H1 (cell line): Measurements from ENCODE around the gene DDX55. TPM values are rescaled to one million over a fixed set of nuclear protein-coding genes. Genes with fewer than 3 reads are reported as not detected.

ENCODE experiments used
- CTCF ChIA-PET: fragments of 300-600 bp; sonication (Branson Sonifier 250); formaldehyde crosslinking; loops from one replicate; lab custom pipeline; 2021; ENCODE audit not compliant: partially characterized antibody; lab: Charles Lee
- POLR2A ChIA-PET: fragments of 300-600 bp; sonication (Branson Sonifier 250); formaldehyde crosslinking; loops from one replicate; lab custom pipeline; 2021; ENCODE audit warnings: inconsistent platforms; ENCODE audit not compliant: partially characterized antibody; lab: Charles Lee
- DNase-seq, 2 experiments: peaks; one replicate each; pipeline versions ENCODE4 v3.0.0 to v3.0.0-alpha.2; 2010 to 2022; ENCODE audit warnings: low spot score in 2 of 2, low read depth in 1 of 2, mixed read lengths in 1 of 2
- FAIRE-seq: peaks from 2 replicates; lab custom pipeline; 2011; peaks lifted over from hg19 to GRCh38; lab: Jason Lieb, UNC
- H2AFZ ChIP-seq: 2 replicates; pipeline ENCODE4 v1.8.1; 2012; ENCODE audit warnings: low read length, inconsistent platforms
- H2AK5ac ChIP-seq: 2 replicates; pipeline ENCODE4 v1.6.1; 2013; ENCODE audit warnings: low read depth, low read length
- H2BK120ac ChIP-seq: replicated peaks from 2 replicates; pipeline ENCODE3; 2013; ENCODE audit warnings: low read depth, low read length, inconsistent platforms
- H2BK12ac ChIP-seq: 2 replicates; pipeline ENCODE4 v1.6.1; 2013; ENCODE audit warnings: low read depth, low read length
- H2BK15ac ChIP-seq: 2 replicates; pipeline ENCODE4 v1.6.1; 2013; ENCODE audit warnings: low read length
- H2BK20ac ChIP-seq: 2 replicates; pipeline ENCODE4 v1.6.1; 2013; ENCODE audit warnings: low read length
- H2BK5ac ChIP-seq: 2 replicates; pipeline ENCODE4 v1.6.1; 2013; ENCODE audit warnings: low read depth, low read length
- H3K14ac ChIP-seq: 2 replicates; pipeline ENCODE4 v1.6.1; 2013; ENCODE audit warnings: inconsistent platforms; ENCODE audit not compliant: insufficient read length
- H3K18ac ChIP-seq: 2 replicates; pipeline ENCODE4 v1.6.1; 2013; ENCODE audit warnings: low read length; ENCODE audit errors: extremely low read depth
- H3K23ac ChIP-seq: 2 replicates; pipeline ENCODE4 v1.6.1; 2013; ENCODE audit warnings: inconsistent platforms; ENCODE audit not compliant: insufficient read length
- H3K23me2 ChIP-seq: 2 replicates; pipeline ENCODE4 v1.6.1; 2013; ENCODE audit warnings: low read depth, low read length
- H3K27ac ChIP-seq: 2 replicates; pipeline ENCODE4 v1.6.1; 2011; ENCODE audit warnings: low read depth, low read length, inconsistent platforms
- H3K27me3 ChIP-seq, 4 experiments: replicated peaks in 1 of 4; 1 replicate in 1 of 4; 2 replicates in 3 of 4; pipeline versions ENCODE4 v1.6.1 to v1.8.1; 2011 to 2013; ENCODE audit warnings: low read length in 3 of 4, mild to moderate bottlenecking in 3 of 4, inconsistent platforms in 2 of 4, mixed read lengths in 2 of 4, moderate library complexity in 1 of 4; ENCODE audit not compliant: control insufficient read depth in 3 of 4, insufficient read depth in 3 of 4; ENCODE audit errors: extremely low read depth in 1 of 4
- H3K36me3 ChIP-seq, 4 experiments: 2 replicates each; pipeline versions ENCODE4 v1.6.1 to v1.8.1; 2011 to 2013; ENCODE audit warnings: mild to moderate bottlenecking in 4 of 4, low read length in 3 of 4, moderate library complexity in 2 of 4, control low read depth in 1 of 4, inconsistent platforms in 1 of 4; ENCODE audit not compliant: insufficient read depth in 4 of 4, control insufficient read depth in 2 of 4
- H3K4ac ChIP-seq: replicated peaks from 2 replicates; pipeline ENCODE3; 2013; ENCODE audit warnings: low read length, low read depth, mixed read lengths, inconsistent platforms; ENCODE audit not compliant: insufficient read length
- H3K4me1 ChIP-seq, 4 experiments: replicated peaks in 1 of 4; 1 replicate in 1 of 4; 2 replicates in 3 of 4; pipeline versions ENCODE4 v1.6.1 to v1.8.1; 2011 to 2013; ENCODE audit warnings: low read length in 3 of 4, inconsistent platforms in 2 of 4, mixed read lengths in 1 of 4; ENCODE audit not compliant: insufficient read depth in 4 of 4, control insufficient read depth in 3 of 4
- H3K4me2 ChIP-seq, 2 experiments: 2 replicates each; pipeline versions ENCODE4 v1.6.1 to v1.8.1; 2011 to 2013; ENCODE audit warnings: low read depth in 2 of 2, low read length in 2 of 2, control low read depth in 1 of 2, inconsistent platforms in 1 of 2, mild to moderate bottlenecking in 1 of 2; ENCODE audit not compliant: insufficient read depth in 1 of 2
- H3K4me3 ChIP-seq, 4 experiments: fragments of 200-600, 300-600 bp in 1 of 4; sonication (generic), shearing (Covaris generic), sonication (Bioruptor Twin) in 1 of 4; 2 replicates each; pipeline versions ENCODE4 v1.5.1 to v1.8.1; 2011 to 2016; ENCODE audit warnings: low read length in 4 of 4, low read depth in 3 of 4, control low read depth in 2 of 4, inconsistent platforms in 2 of 4, mild to moderate bottlenecking in 2 of 4, mixed read lengths in 1 of 4, moderate library complexity in 1 of 4; ENCODE audit not compliant: insufficient read depth in 2 of 4; ENCODE audit errors: extremely low read depth in 1 of 4
- H3K56ac ChIP-seq: replicated peaks from 2 replicates; pipeline ENCODE3; 2013; ENCODE audit warnings: low read depth, mild to moderate bottlenecking, mixed read lengths, low read length, inconsistent platforms; ENCODE audit not compliant: insufficient read length
- H3K79me1 ChIP-seq: 2 replicates; pipeline ENCODE4 v1.6.1; 2013; ENCODE audit warnings: low read depth, low read length, control low read depth
- H3K79me2 ChIP-seq, 2 experiments: 2 replicates each; pipeline versions ENCODE4 v1.6.1 to v1.8.1; 2012 to 2013; ENCODE audit warnings: low read length in 2 of 2, mild to moderate bottlenecking in 2 of 2, inconsistent platforms in 1 of 2; ENCODE audit not compliant: insufficient read depth in 2 of 2, control insufficient read depth in 1 of 2
- H3K9ac ChIP-seq, 4 experiments: replicated peaks in 1 of 4; 1 replicate in 1 of 4; 2 replicates in 3 of 4; pipeline versions ENCODE4 v1.6.1 to v1.8.1; 2011 to 2013; ENCODE audit warnings: low read depth in 3 of 4, low read length in 3 of 4, control low read depth in 2 of 4, mild to moderate bottlenecking in 2 of 4, moderate library complexity in 2 of 4, inconsistent platforms in 1 of 4; ENCODE audit errors: extremely low read depth in 1 of 4
- H3K9me3 ChIP-seq, 2 experiments: 2 replicates each; pipeline versions ENCODE4 v1.6.1 to v1.8.1; 2012 to 2013; ENCODE audit warnings: mild to moderate bottlenecking in 2 of 2, moderate library complexity in 2 of 2, control low read depth in 1 of 2, inconsistent platforms in 1 of 2, low read depth in 1 of 2, low read length in 1 of 2, mixed read lengths in 1 of 2; ENCODE audit not compliant: insufficient read depth in 2 of 2
- H4K20me1 ChIP-seq, 2 experiments: replicated peaks in 1 of 2; 2 replicates each; pipeline versions ENCODE3 to v1.8.1; 2011 to 2013; ENCODE audit warnings: inconsistent platforms in 2 of 2, low read length in 2 of 2, mild to moderate bottlenecking in 1 of 2; ENCODE audit not compliant: insufficient read depth in 2 of 2, control insufficient read depth in 1 of 2
- H4K5ac ChIP-seq: 2 replicates; pipeline ENCODE4 v1.6.1; 2013; ENCODE audit warnings: low read length, low read depth, mixed read lengths, inconsistent platforms; ENCODE audit not compliant: insufficient read length
- H4K8ac ChIP-seq: 2 replicates; pipeline ENCODE4 v1.8.0; 2013; ENCODE audit warnings: mild to moderate bottlenecking, moderate library complexity, low read length, inconsistent platforms; ENCODE audit not compliant: insufficient read depth; ENCODE audit errors: extremely low read depth
- H4K91ac ChIP-seq: replicated peaks from 2 replicates; pipeline ENCODE3; 2013; ENCODE audit warnings: low read length, mixed read lengths, inconsistent platforms; ENCODE audit not compliant: insufficient read length
- ASH2L ChIP-seq: fragments of 200-600, 300-600 bp; sonication (generic); IDR thresholded peaks from one replicate; pipeline ENCODE4 v1.7.1; 2017; ENCODE audit warnings: low read length
- CEBPB ChIP-seq: IDR thresholded peaks from 2 replicates; pipeline ENCODE4 v1.6.1; 2012; ENCODE audit warnings: low read depth, low read length
- RBBP5 ChIP-seq: IDR thresholded peaks from 2 replicates; pipeline ENCODE4 v1.7.1; 2012; ENCODE audit warnings: low read depth, mild to moderate bottlenecking, inconsistent platforms, low read length, moderate library complexity, borderline replicate concordance
- WGBS, 2 experiments: shearing (Covaris generic) in 1 of 2; methylation state at CpG; one replicate each; pipeline versions ENCODE4 v1.1.6 to v1.1.7; 2013 to 2015; ENCODE audit warnings: low lambda C conversion rate in 2 of 2, mixed read lengths in 2 of 2, inconsistent platforms in 1 of 2, low coverage in 1 of 2, missing lambda C conversion rate in 1 of 2; ENCODE audit not compliant: insufficient replicate concordance in 2 of 2, insufficient coverage in 1 of 2, insufficient read length in 1 of 2; ENCODE audit errors: extremely low coverage in 1 of 2, missing lambda C conversion rate in 1 of 2; 5-methylcytosine and 5-hydroxymethylcytosine counted together
- polyA plus RNA-seq, 7 experiments: library from polyadenylated mRNA; depleted of rRNA in 3 of 7; stranded (reverse) in 5 of 7; unstranded in 2 of 7; fragments of >200 nt in 5 of 7; fragments of 200-250 nt in 2 of 7; gene quantifications; 1 replicate in 5 of 7; 2 replicates in 1 of 7; 4 replicates in 1 of 7; pipeline versions ENCODE4 v1.2.1 to v1.2.3, GENCODE V29; 2011 to 2013; ENCODE audit warnings: missing spikeins in 2 of 7, mixed read lengths in 2 of 7
- total RNA-seq: library from RNA; stranded (reverse); fragmentation: NEBNext Ultra II Directional; extraction: Animal tissue kit (Norgen Biotek cat#: 25700); gene quantifications from 2 replicates; pipeline ENCODE4 v1.2.1, GENCODE V29; 2021

The DDX55 gene
- total and polyA plus RNA-seq, 2 of the 8 experiments (the other 6 are each of a cell fraction or from before 2014, with no cell fraction given), result 25.8 to 37.7 TPM

DNA sequence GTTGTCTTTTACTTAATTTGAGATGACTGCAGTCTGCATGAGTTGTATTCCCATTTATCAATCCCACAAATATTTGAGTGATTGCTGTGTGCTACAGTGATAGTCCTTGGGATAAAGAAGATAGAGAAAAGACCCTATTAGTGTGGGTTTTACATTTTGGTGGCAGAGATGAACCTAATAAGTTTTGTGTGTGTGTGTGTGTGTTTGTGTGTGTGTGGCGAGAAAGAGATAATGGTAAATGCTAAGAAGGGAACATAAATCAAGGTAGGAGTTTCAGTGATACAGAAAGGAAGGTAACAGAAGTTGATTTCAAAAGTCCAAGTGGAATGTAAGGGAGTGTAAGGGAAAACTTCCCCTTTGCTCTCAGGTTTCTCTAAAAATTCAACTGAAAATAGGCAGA is 2.6 kb upstream of the DDX55 start:
- DNase-seq (no peak), FAIRE-seq (no peak)
- no peaks in the 10 kb centered on the region for H3K27me3 ChIP-seq
- peaks cover 23 to 29% of the 10 kb centered on the region in 2 experiments for H3K79me2 ChIP-seq
- H2AFZ ChIP-seq, result no peak overlapping the region
- H3K23ac ChIP-seq, result no peak overlapping the region
- no peak overlapping the region for H2AK5ac ChIP-seq
- no peak overlapping the region for H3K27ac ChIP-seq
- H3K9me3 ChIP-seq, result no peaks in the 10 kb centered on the region
- peaks cover 0 to 2% of the 10 kb centered on the region in 2 experiments for H4K20me1 ChIP-seq
- H4K8ac ChIP-seq, result no peak overlapping the region
- H3K36me3 ChIP-seq, result peaks cover 6 to 32% (median 16%) of the 10 kb centered on the region in 4 experiments; a peak in 6 of 8 replicates
- H2BK15ac ChIP-seq, result no peak overlapping the region
- peaks cover 0 to 1% (median 0%) of the 10 kb centered on the region in 4 experiments; a peak in 2 of 7 replicates for H3K4me1 ChIP-seq
- no peak overlapping the region for H4K5ac ChIP-seq
- 70 to 100% methylated on average over 1 of the region's 1 CpG for WGBS, 2 experiments
- ChIA-PET POLR2A (interaction anchor here (1.4 kb wide), 1 partner anchor 67 kb away, joined by 4 read pairs; no protein-coding TSS in a partner anchor), CTCF (no interaction called here)
- H3K4ac ChIP-seq, result no peak overlapping the region
- peaks cover 11% of the 10 kb centered on the region for H3K23me2 ChIP-seq
- no peak overlapping the region for H4K91ac ChIP-seq
- no peak overlapping the region for H2BK5ac ChIP-seq
- no peak overlapping the region for H3K56ac ChIP-seq
- H2BK20ac ChIP-seq, result no peak overlapping the region
- no peak overlapping the region for H2BK120ac ChIP-seq
- no peak overlapping the region for H3K9ac ChIP-seq
- H3K4me3 ChIP-seq, result no peak overlapping the region
- no peak overlapping the region for H3K14ac ChIP-seq
- no peak overlapping the region for H3K18ac ChIP-seq
- no peaks in the 10 kb centered on the region; the same call in 1 of the 2 replicates for H3K79me1 ChIP-seq
- no peak overlapping the region for H2BK12ac ChIP-seq
- no peak overlapping the region for H3K4me2 ChIP-seq
- TF ChIP-seq CEBPB (no peak), RBBP5 (no peak), ASH2L (no peak)
